Measurements from ENCODE around the gene MARK2. TPM values are rescaled to one million over a fixed set of nuclear protein-coding genes. Genes with fewer than 3 reads are reported as not detected.
"Not testable (repeated sequence)": the region's sequence is repeated elsewhere in the genome, so short reads cannot be mapped to it uniquely, and the experiment has no call there.

Gene MARK2
- total RNA-seq, 4 donors from 2014 or later = 47.0 to 91.0 (median 62.2) TPM

- H3K4me1 ChIP-seq = peaks cover 8 to 69% (median 16%) of the 10 kb centered on the region in 3 donors
- H3K9me3 ChIP-seq = no peaks in the 10 kb centered on the region
- 58 to 83% methylated on average over 2 of the region's 2 CpGs for WGBS, 2 donors
- H3K36me3 ChIP-seq = peaks cover 0 to 43% (median 0%) of the 10 kb centered on the region in 3 donors
- no peak for TF ChIP-seq POLR2A (IDR thresholded peaks at IDR 0.05)
- TF ChIP-seq, protein P1, sequence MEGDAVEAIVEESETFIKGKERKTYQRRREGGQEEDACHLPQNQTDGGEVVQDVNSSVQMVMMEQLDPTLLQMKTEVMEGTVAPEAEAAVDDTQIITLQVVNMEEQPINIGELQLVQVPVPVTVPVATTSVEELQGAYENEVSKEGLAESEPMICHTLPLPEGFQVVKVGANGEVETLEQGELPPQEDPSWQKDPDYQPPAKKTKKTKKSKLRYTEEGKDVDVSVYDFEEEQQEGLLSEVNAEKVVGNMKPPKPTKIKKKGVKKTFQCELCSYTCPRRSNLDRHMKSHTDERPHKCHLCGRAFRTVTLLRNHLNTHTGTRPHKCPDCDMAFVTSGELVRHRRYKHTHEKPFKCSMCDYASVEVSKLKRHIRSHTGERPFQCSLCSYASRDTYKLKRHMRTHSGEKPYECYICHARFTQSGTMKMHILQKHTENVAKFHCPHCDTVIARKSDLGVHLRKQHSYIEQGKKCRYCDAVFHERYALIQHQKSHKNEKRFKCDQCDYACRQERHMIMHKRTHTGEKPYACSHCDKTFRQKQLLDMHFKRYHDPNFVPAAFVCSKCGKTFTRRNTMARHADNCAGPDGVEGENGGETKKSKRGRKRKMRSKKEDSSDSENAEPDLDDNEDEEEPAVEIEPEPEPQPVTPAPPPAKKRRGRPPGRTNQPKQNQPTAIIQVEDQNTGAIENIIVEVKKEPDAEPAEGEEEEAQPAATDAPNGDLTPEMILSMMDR (IDR thresholded peaks at IDR 0.05) = no peak
- intact Hi-C loops (cut with DNase I) = no loop called here
- DNase-seq = no peak
- no peaks in the 10 kb centered on the region for H3K27me3 ChIP-seq
- peak overlapping the region in 2 of 4 donors; percentile 18 to 33 for H3K27ac ChIP-seq
- no peak overlapping the region for H3K4me3 ChIP-seq
Measured at GRCh38 chr11:63855975-63856374, 17.1 kb downstream of the MARK2 start.

GRCh38 chr11:63858628-63859550 is 20.0 kb downstream of the MARK2 start:
- H3K27ac ChIP-seq = peak overlapping the region; percentile 20 to 65 (median 42)
- no peak overlapping the region for H3K4me3 ChIP-seq
- WGBS, 2 donors = 78 to 83% methylated on average over 9 to 11 of the region's 11 CpGs
- peaks cover 0 to 61% (median 0%) of the 10 kb centered on the region in 3 donors for H3K36me3 ChIP-seq
- intact Hi-C loops (cut with DNase I) = no loop called here
- no peaks in the 10 kb centered on the region for H3K27me3 ChIP-seq
- DNase-seq = no peak
- TF ChIP-seq, protein P1 (IDR thresholded peaks at IDR 0.05) = no peak
- no peak for TF ChIP-seq POLR2A (IDR thresholded peaks at IDR 0.05)
- no peaks in the 10 kb centered on the region for H3K9me3 ChIP-seq
- H3K4me1 ChIP-seq = peaks cover 5 to 61% (median 6%) of the 10 kb centered on the region in 3 donors

DNA sequence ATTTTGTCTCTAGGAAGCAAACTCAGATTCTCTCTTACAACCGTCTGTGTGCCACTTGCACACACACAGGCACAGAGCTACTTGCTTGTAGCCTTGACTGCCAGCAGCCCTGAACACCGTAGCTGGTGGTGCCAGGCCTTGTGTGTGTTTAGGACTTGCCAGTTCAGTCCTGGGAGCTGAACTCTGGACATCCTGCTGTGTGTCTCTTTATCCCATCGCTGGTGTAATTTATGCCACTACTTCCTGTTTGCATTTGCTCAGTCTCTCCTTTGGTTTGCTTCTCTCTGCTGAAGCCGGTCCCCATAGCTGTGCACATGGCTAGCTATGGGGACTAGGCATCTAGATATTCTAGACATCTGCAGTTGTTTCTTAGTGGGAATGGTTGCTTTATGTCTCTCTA is 24.0 kb downstream of the MARK2 start:
- no peak for TF ChIP-seq POLR2A (IDR thresholded peaks at IDR 0.05)
- TF ChIP-seq, protein P1 (IDR thresholded peaks at IDR 0.05) = no peak
- Histone ChIP-seq H3K27me3 (no peaks in the 10 kb centered on the region), H3K4me1 (peaks cover 21 to 61% (median 26%) of the 10 kb centered on the region in 3 donors), H3K4me3 (no peak overlapping the region), H3K36me3 (peaks cover 0 to 47% (median 0%) of the 10 kb centered on the region in 3 donors), H3K27ac (peak overlapping the region in 3 of 4 donors; percentile 19 to 44 (median 39)), H3K9me3 (no peaks in the 10 kb centered on the region)
- WGBS, 2 donors = 41% methylated on average over 4 of the region's 4 CpGs
- intact Hi-C loops (cut with DNase I) = no loop called here
- DNase-seq = no peak

DNA sequence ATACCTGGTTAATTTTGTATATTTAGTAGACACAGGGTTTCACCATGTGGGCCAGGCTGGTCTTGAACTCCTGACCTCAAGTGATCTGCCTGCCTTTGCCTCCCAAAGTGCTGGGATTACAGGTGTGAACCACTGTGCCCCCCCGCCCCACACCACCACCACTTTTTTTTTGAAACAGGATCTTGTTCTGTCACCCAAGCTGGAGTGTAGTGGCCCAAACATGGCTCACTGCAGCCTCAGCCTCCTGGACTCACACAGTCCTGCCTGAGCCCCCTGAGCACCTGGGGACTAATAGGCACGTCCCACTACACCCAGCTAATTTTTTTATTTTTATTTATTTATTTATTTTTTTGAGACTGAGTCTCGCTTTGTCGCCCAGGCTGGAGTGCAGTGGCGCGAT is 24.7 kb downstream of the MARK2 start:
- H3K4me1 ChIP-seq = peaks cover 21 to 61% (median 33%) of the 10 kb centered on the region in 3 donors
- WGBS, 2 donors = 94 to 98% methylated on average over 5 to 6 of the region's 6 CpGs
- intact Hi-C loops (cut with DNase I); H3K4me3 ChIP-seq; H3K27me3 ChIP-seq; H3K9me3 ChIP-seq; DNase-seq: not testable (repeated sequence)
- peaks cover 0 to 47% (median 0%) of the 10 kb centered on the region in 3 donors for H3K36me3 ChIP-seq
- H3K27ac ChIP-seq = peak overlapping the region in 1 of 4 donors; percentile 39

GRCh38 chr11:63866211-63866610 is 27.3 kb downstream of the MARK2 start:
- no peak for DNase-seq
- intact Hi-C loops (cut with DNase I) = no loop called here
- Histone ChIP-seq H3K4me3 (no peak overlapping the region), H3K27me3 (no peaks in the 10 kb centered on the region), H3K27ac (peak overlapping the region in 3 of 4 donors; percentile 1 to 90 (median 87)), H3K36me3 (peaks cover 0 to 26% (median 0%) of the 10 kb centered on the region in 3 donors), H3K9me3 (no peaks in the 10 kb centered on the region), H3K4me1 (peaks cover 47 to 78% (median 57%) of the 10 kb centered on the region in 3 donors)
- TF ChIP-seq, protein P1 (IDR thresholded peaks at IDR 0.05) = no peak
- no peak for TF ChIP-seq POLR2A (IDR thresholded peaks at IDR 0.05)
- 31 to 54% methylated on average over 4 of the region's 4 CpGs for WGBS, 2 donors

All from esophagus squamous epithelium (tissue), 5 donors.